ENCODE results near the gene ACSM6. TPM values are rescaled to one million over a fixed set of nuclear protein-coding genes. Genes with fewer than 3 reads are reported as not detected.

ACSM6 gene, protein sequence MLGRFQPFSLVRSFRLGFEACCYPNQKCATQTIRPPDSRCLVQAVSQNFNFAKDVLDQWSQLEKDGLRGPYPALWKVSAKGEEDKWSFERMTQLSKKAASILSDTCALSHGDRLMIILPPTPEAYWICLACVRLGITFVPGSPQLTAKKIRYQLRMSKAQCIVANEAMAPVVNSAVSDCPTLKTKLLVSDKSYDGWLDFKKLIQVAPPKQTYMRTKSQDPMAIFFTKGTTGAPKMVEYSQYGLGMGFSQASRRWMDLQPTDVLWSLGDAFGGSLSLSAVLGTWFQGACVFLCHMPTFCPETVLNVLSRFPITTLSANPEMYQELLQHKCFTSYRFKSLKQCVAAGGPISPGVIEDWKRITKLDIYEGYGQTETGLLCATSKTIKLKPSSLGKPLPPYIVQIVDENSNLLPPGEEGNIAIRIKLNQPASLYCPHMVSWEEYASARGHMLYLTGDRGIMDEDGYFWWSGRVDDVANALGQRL
- not detected for total RNA-seq

DNA sequence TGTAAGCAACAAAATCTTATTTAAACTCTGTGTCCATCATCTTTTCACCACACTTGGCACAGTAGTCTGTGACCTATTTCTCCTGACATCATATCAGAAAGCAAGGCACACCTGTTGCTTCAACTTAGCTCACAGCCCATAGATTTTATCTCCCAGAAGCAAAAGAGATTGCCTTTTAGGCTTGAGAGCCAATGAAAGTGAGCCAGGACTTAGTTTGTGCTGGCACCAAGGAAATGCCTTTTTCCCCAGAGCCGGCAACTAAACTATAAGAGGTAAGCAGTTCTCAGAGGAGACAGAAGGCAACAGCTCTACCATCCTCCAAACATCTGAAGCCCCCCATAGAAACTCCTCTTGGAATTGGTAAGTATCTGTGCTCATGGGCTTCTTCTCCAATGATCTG is at the start of gene ACSM6:
Gene ACSM6 (plus strand): TSS at position 295 of the 400 bp plus-strand sequence. CDS start 248 bp downstream, outside the sequence.
- H3K4me1 ChIP-seq (ENCODE audit: insufficient read depth, low read length), result no peaks in the 10 kb centered on the region
- no peak within 1 kb of the TSS for H3K4me3 ChIP-seq (ENCODE audit: low read length)
- no peaks in the 10 kb centered on the region for H3K27me3 ChIP-seq (ENCODE audit: insufficient read depth, low read length)
- no peaks in the 10 kb centered on the region for H3K9me3 ChIP-seq (ENCODE audit: low read depth, low read length)

- no peaks in the 10 kb centered on the region for H3K9me3 ChIP-seq (ENCODE audit: low read depth, low read length)
- H3K4me3 ChIP-seq (ENCODE audit: low read length), result no peak overlapping the region
- no peaks in the 10 kb centered on the region for H3K27me3 ChIP-seq (ENCODE audit: insufficient read depth, low read length)
- H3K4me1 ChIP-seq (ENCODE audit: insufficient read depth, low read length), result no peaks in the 10 kb centered on the region
Observed at GRCh38 chr10:95168694-95169093, 25.3 kb upstream of the ACSM6 start.

DNA sequence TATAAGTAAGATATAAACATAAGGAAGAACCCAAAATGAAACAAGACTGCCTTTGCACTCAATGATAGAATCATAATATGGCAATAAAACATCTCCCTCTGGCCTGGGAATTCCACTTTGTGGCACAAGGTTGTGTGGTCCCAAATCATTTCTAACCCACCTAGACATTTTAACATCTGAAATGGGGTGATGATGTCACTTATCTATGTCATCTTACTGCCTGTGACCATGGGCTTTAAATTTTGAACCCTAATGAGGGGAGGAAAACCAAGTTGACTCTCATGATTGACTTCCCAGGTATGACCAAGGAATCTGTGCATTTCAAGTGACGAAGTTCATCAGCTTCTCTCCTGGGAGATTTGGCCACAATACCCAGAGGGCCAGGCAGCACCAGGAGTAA is 24.5 kb upstream of the ACSM6 start:
- Histone ChIP-seq H3K4me3 (ENCODE audit: low read length) (no peak overlapping the region), H3K9me3 (ENCODE audit: low read depth, low read length) (no peaks in the 10 kb centered on the region), H3K27me3 (ENCODE audit: insufficient read depth, low read length) (no peaks in the 10 kb centered on the region), H3K4me1 (ENCODE audit: insufficient read depth, low read length) (no peaks in the 10 kb centered on the region)

GRCh38 chr10:95170790-95171189 is 23.2 kb upstream of the ACSM6 start:
- Histone ChIP-seq H3K4me3 (ENCODE audit: low read length) (no peak overlapping the region), H3K9me3 (ENCODE audit: low read depth, low read length) (no peaks in the 10 kb centered on the region), H3K4me1 (ENCODE audit: insufficient read depth, low read length) (no peaks in the 10 kb centered on the region), H3K27me3 (ENCODE audit: insufficient read depth, low read length) (no peaks in the 10 kb centered on the region)

GRCh38 chr10:95171336-95171735 is 22.7 kb upstream of the ACSM6 start:
- no peaks in the 10 kb centered on the region for H3K9me3 ChIP-seq (ENCODE audit: low read depth, low read length)
- no peaks in the 10 kb centered on the region for H3K4me1 ChIP-seq (ENCODE audit: insufficient read depth, low read length)
- H3K4me3 ChIP-seq (ENCODE audit: low read length), result no peak overlapping the region
- H3K27me3 ChIP-seq (ENCODE audit: insufficient read depth, low read length), result no peaks in the 10 kb centered on the region

DNA sequence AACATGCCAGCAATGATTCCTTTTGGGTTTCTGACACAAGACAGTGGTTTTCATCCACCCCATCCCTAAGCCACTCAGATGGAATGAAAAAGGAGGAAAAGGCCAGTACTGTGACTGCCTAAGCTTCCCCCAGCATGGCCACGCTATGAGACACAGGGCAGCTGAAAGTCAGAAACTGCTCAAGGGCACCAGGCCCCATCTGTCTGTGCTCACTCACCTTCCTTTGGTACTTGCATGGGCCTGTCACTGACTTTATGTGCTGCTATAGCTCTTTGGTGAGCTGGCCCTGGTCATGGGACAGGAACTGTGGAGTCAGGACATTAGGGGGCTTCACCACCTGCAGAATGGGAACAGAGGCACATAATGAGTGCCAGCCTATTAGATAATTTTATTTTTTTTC is 21.2 kb upstream of the ACSM6 start:
- no peaks in the 10 kb centered on the region for H3K27me3 ChIP-seq (ENCODE audit: insufficient read depth, low read length)
- no peaks in the 10 kb centered on the region for H3K4me1 ChIP-seq (ENCODE audit: insufficient read depth, low read length)
- H3K4me3 ChIP-seq (ENCODE audit: low read length), result no peak overlapping the region
- no peaks in the 10 kb centered on the region for H3K9me3 ChIP-seq (ENCODE audit: low read depth, low read length)

DNA sequence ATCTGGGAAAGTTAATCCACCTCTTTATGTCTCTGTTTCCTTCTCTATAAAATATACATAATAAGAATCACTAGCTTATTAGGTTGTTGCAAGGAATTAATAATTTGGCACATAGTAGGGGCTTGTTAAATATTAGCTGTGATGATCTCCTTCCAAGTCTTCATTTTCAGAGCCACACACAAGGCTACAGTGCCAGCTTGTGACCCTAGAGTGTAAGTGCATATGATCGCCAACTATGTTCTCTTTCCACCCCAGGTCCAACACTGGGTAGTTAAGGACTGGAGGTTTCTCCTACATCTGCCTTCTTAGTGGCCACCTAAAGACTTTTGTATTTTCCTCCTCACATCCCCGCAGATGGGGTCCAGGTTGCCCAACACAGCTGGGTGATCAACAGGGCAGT is 17.9 kb upstream of the ACSM6 start:
- Histone ChIP-seq H3K9me3 (ENCODE audit: low read depth, low read length) (no peaks in the 10 kb centered on the region), H3K4me1 (ENCODE audit: insufficient read depth, low read length) (no peaks in the 10 kb centered on the region), H3K27me3 (ENCODE audit: insufficient read depth, low read length) (no peaks in the 10 kb centered on the region), H3K4me3 (ENCODE audit: low read length) (no peak overlapping the region)

DNA sequence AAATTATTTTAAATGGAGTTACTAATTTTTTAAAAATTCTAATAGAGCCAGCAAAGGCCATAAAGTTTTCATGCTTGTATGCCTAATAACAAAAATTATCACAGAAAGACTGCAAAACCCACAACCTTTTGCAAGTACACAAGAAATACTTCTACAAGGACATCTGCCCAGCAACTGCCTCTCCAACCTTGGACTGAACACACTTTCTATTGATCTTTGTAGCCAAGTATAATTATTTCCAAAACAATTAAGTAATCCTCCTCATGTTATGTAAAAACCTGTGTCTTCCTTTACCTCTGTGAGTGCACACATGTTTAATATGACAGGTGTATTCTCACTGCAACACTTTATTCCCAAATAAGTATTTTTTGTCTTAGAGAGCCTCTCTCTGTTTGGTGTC is 16.6 kb upstream of the ACSM6 start:
- Histone ChIP-seq H3K4me1 (ENCODE audit: insufficient read depth, low read length) (no peaks in the 10 kb centered on the region), H3K9me3 (ENCODE audit: low read depth, low read length) (no peaks in the 10 kb centered on the region), H3K4me3 (ENCODE audit: low read length) (no peak overlapping the region), H3K27me3 (ENCODE audit: insufficient read depth, low read length) (peaks cover 3% of the 10 kb centered on the region)

GRCh38 chr10:95178266-95178665 is 15.8 kb upstream of the ACSM6 start:
- no peak overlapping the region for H3K4me3 ChIP-seq (ENCODE audit: low read length)
- H3K4me1 ChIP-seq (ENCODE audit: insufficient read depth, low read length), result peaks cover 3% of the 10 kb centered on the region
- H3K9me3 ChIP-seq (ENCODE audit: low read depth, low read length), result no peaks in the 10 kb centered on the region
- peaks cover 3% of the 10 kb centered on the region for H3K27me3 ChIP-seq (ENCODE audit: insufficient read depth, low read length)

GRCh38 chr10:95178797-95179196 is 15.2 kb upstream of the ACSM6 start:
- Histone ChIP-seq H3K4me3 (ENCODE audit: low read length) (no peak overlapping the region), H3K4me1 (ENCODE audit: insufficient read depth, low read length) (peaks cover 8% of the 10 kb centered on the region), H3K9me3 (ENCODE audit: low read depth, low read length) (no peaks in the 10 kb centered on the region), H3K27me3 (ENCODE audit: insufficient read depth, low read length) (peaks cover 3% of the 10 kb centered on the region)

DNA sequence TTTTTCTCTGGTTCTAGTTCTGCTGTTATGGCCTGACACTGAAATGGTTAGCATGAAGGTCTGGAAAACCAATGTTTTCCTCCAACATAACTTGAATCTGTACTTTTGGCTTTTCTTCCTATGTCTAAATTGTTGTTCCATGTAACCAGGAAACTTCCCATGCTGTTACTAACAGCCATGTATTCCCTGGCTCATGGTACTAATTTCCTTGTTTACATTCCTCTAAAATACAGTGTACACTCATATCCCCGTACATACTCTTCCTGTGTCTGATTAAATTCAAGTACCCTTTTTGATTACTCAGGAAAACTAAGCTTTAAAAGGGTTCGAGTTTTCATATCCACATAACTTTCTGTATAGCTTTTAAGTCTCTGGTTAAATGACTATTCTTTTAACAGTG is 12.3 kb upstream of the ACSM6 start:
- Histone ChIP-seq H3K4me3 (ENCODE audit: low read length) (no peak overlapping the region), H3K9me3 (ENCODE audit: low read depth, low read length) (no peaks in the 10 kb centered on the region), H3K27me3 (ENCODE audit: insufficient read depth, low read length) (peaks cover 3% of the 10 kb centered on the region), H3K4me1 (ENCODE audit: insufficient read depth, low read length) (peaks cover 11% of the 10 kb centered on the region)

DNA sequence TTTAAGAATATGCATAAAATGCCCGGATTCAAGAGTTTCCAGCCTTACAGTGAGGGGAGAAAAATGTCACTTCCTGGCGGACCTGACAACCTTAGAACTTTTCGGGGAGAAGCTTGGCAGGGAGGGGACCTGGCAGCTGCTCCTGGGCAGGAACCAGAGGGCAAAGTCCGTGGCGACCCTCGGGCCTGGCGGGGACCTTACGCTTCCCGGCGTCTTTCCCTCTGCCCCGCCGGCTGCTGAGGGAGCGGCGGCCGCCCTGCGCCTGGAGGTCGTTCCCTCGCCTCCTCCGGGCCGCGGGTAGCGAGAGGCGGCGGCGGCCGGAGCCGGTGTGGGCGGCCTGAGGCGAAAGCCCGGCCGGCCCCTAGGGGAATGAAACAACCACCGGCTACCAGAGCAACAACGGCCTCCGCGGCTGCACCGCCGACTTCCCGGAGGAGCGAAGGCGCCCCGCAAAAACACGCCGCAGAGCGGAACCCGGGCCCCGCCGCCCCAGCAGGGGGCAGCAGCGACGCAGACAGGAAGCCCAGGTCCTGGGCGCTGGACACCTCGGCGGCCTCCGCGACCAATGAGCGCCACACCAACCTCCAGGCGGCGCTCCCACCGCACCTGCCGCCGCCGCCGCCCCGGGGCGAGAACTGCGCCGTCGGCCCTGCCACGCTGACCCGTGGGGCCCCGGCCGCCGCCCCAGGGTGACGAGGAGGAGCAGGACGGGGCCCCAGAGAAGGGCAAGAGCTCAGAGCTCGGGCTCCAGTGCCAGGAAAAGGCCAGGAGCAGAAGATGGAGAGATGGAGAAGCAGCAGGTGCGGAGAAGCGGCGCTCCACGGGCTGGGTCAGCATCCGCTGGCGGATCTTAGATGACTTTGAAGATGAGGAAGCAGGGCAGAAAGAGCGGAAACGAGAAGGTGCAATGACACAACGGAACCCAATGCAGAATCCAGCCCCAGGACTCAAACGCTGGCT is 10.5 kb upstream of the ACSM6 start:
- Histone ChIP-seq H3K4me3 (ENCODE audit: low read length) (peak overlapping the region; percentile 49), H3K9me3 (ENCODE audit: low read depth, low read length) (no peaks in the 10 kb centered on the region), H3K27me3 (ENCODE audit: insufficient read depth, low read length) (peaks cover 3% of the 10 kb centered on the region), H3K4me1 (ENCODE audit: insufficient read depth, low read length) (peaks cover 11% of the 10 kb centered on the region)

GRCh38 chr10:95187617-95188016 is 6.4 kb upstream of the ACSM6 start:
- Histone ChIP-seq H3K4me3 (ENCODE audit: low read length) (no peak overlapping the region), H3K4me1 (ENCODE audit: insufficient read depth, low read length) (peaks cover 11% of the 10 kb centered on the region), H3K9me3 (ENCODE audit: low read depth, low read length) (no peaks in the 10 kb centered on the region), H3K27me3 (ENCODE audit: insufficient read depth, low read length) (no peaks in the 10 kb centered on the region)

GRCh38 chr10:95188593-95188992 is 5.4 kb upstream of the ACSM6 start:
- no peaks in the 10 kb centered on the region for H3K9me3 ChIP-seq (ENCODE audit: low read depth, low read length)
- no peaks in the 10 kb centered on the region for H3K27me3 ChIP-seq (ENCODE audit: insufficient read depth, low read length)
- H3K4me3 ChIP-seq (ENCODE audit: low read length), result no peak overlapping the region

GRCh38 chr10:95196046-95196445 is 2.0 kb downstream of the ACSM6 start:
- Histone ChIP-seq H3K4me3 (ENCODE audit: low read length) (no peak overlapping the region), H3K9me3 (ENCODE audit: low read depth, low read length) (no peaks in the 10 kb centered on the region), H3K4me1 (ENCODE audit: insufficient read depth, low read length) (no peaks in the 10 kb centered on the region), H3K27me3 (ENCODE audit: insufficient read depth, low read length) (no peaks in the 10 kb centered on the region)

More at GRCh38 chr10:95188593-95188992, 5.4 kb upstream of the ACSM6 start:
- H3K4me1 ChIP-seq (ENCODE audit: insufficient read depth, low read length), result peaks cover 5% of the 10 kb centered on the region
